WTC11 (cell line): ENCODE data around the gene CLDN7. TPM values are rescaled to one million over a fixed set of nuclear protein-coding genes. Genes with fewer than 3 reads are reported as not detected.

Source experiments
- ATAC-seq: fragments of 200-7000 bp; cut with Tn5 transposase; 2 replicates; pipeline ENCODE4 v1.10.0; 2021; ENCODE audit warnings: mild to moderate bottlenecking, moderate library complexity
- CTCF ChIA-PET: fragments of 300-600 bp; sonication (Branson Sonifier 250); formaldehyde crosslinking; loops from one replicate; lab custom pipeline; 2021; ENCODE audit warnings: antibody characterized with exemption; lab: Charles Lee
- POLR2A ChIA-PET: fragments of 350-600 bp; sonication (Branson Sonifier 250); formaldehyde crosslinking; loops from one replicate; lab custom pipeline; 2021; ENCODE audit warnings: antibody characterized with exemption; lab: Charles Lee
- DNase-seq: peaks from one replicate; pipeline ENCODE4 v3.0.0; 2021; ENCODE audit warnings: low spot score
- H3K27ac Mint-ChIP-seq: 2 replicates; pipeline ENCODE4 v1.8.0; 2021; ENCODE audit warnings: mixed read lengths
- H3K27me3 Mint-ChIP-seq: 2 replicates; pipeline ENCODE4 v1.8.0; 2021; ENCODE audit warnings: low read depth, mild to moderate bottlenecking, moderate library complexity, mixed read lengths
- H3K36me3 Mint-ChIP-seq: 2 replicates; pipeline ENCODE4 v1.8.0; 2021; ENCODE audit warnings: mixed read lengths
- H3K4me1 Mint-ChIP-seq: 2 replicates; pipeline ENCODE4 v1.8.0; 2022; ENCODE audit warnings: mixed read lengths
- H3K4me3 Mint-ChIP-seq: 2 replicates; pipeline ENCODE4 v1.8.0; 2021; ENCODE audit warnings: mild to moderate bottlenecking, moderate library complexity, mixed read lengths
- H3K9me3 Mint-ChIP-seq: 2 replicates; pipeline ENCODE4 v1.8.0; 2021; ENCODE audit warnings: mixed read lengths
- ATF3 ChIP-seq: sonication (generic); formaldehyde crosslinking; conservative IDR thresholded peaks from 2 replicates; pipeline ENCODE4 v1.8.1; 2022; ENCODE audit warnings: mild to moderate bottlenecking, missing genetic modification reagents
- CREM ChIP-seq: sonication (generic); formaldehyde crosslinking; IDR thresholded peaks from 2 replicates; pipeline ENCODE4 v1.8.1; 2022; ENCODE audit warnings: mild to moderate bottlenecking, missing genetic modification reagents, moderate library complexity
- EMX1 ChIP-seq: fragments of 250-450 bp; sonication (Bioruptor Pico); IDR thresholded peaks from 2 replicates; pipeline ENCODE4 v1.8.0; 2021; ENCODE audit warnings: mild to moderate bottlenecking
- ETV6 ChIP-seq: sonication (generic); formaldehyde crosslinking; IDR thresholded peaks from 2 replicates; pipeline ENCODE4 v1.8.1; 2022; ENCODE audit warnings: mild to moderate bottlenecking, missing genetic modification reagents
- GABPB1 ChIP-seq: sonication (generic); formaldehyde crosslinking; IDR thresholded peaks from 2 replicates; pipeline ENCODE4 v1.8.1; 2023; ENCODE audit warnings: mild to moderate bottlenecking, missing genetic modification reagents
- JUN ChIP-seq: sonication (generic); formaldehyde crosslinking; IDR thresholded peaks from 2 replicates; pipeline ENCODE4 v1.8.0; 2023; ENCODE audit warnings: mild to moderate bottlenecking, missing genetic modification reagents
- KAT7 ChIP-seq: sonication (generic); formaldehyde crosslinking; IDR thresholded peaks from 2 replicates; pipeline ENCODE4 v1.8.1; 2023; ENCODE audit warnings: missing genetic modification reagents, mild to moderate bottlenecking, borderline replicate concordance
- MLX ChIP-seq: sonication (generic); formaldehyde crosslinking; IDR thresholded peaks from 2 replicates; pipeline ENCODE4 v1.8.1; 2023; ENCODE audit warnings: mild to moderate bottlenecking, missing genetic modification reagents, moderate library complexity
- NFATC4 ChIP-seq: fragments of 250-450 bp; sonication (Bioruptor Pico); IDR thresholded peaks from 2 replicates; pipeline ENCODE4 v1.9.0; 2021; ENCODE audit warnings: mild to moderate bottlenecking
- NFYB ChIP-seq: sonication (generic); formaldehyde crosslinking; conservative IDR thresholded peaks from 2 replicates; pipeline ENCODE4 v1.8.0; 2022; ENCODE audit warnings: low read depth, missing genetic modification reagents
- OVOL2 ChIP-seq: fragments of 250-450 bp; sonication (Bioruptor Pico); IDR thresholded peaks from 2 replicates; pipeline ENCODE4 v1.9.0; 2021; ENCODE audit warnings: mild to moderate bottlenecking, borderline replicate concordance
- RELA ChIP-seq: sonication (generic); formaldehyde crosslinking; IDR thresholded peaks from 2 replicates; pipeline ENCODE4 v1.8.1; 2022; ENCODE audit warnings: missing genetic modification reagents, mild to moderate bottlenecking, borderline replicate concordance
- SMAD3 ChIP-seq: sonication (generic); formaldehyde crosslinking; IDR thresholded peaks from 2 replicates; pipeline ENCODE4 v1.8.0; 2022; ENCODE audit warnings: missing genetic modification reagents, mild to moderate bottlenecking, borderline replicate concordance
- SP1 ChIP-seq: sonication (generic); formaldehyde crosslinking; conservative IDR thresholded peaks from 2 replicates; pipeline ENCODE4 v1.8.1; 2022; ENCODE audit warnings: missing genetic modification reagents
- TEAD1 ChIP-seq: sonication (generic); formaldehyde crosslinking; IDR thresholded peaks from 2 replicates; pipeline ENCODE4 v1.8.0; 2022; ENCODE audit warnings: mild to moderate bottlenecking, missing genetic modification reagents
- ZNF121 ChIP-seq: sonication (generic); formaldehyde crosslinking; IDR thresholded peaks from 2 replicates; pipeline ENCODE4 v1.8.0; 2023; ENCODE audit warnings: missing genetic modification reagents
- ZNF263 ChIP-seq: sonication (generic); formaldehyde crosslinking; IDR thresholded peaks from 2 replicates; pipeline ENCODE4 v1.8.1; 2022; ENCODE audit warnings: low read depth, mild to moderate bottlenecking, moderate library complexity, missing genetic modification reagents
- ZNF281 ChIP-seq: sonication (generic); formaldehyde crosslinking; IDR thresholded peaks from 2 replicates; pipeline ENCODE4 v1.8.0; 2023; ENCODE audit warnings: mild to moderate bottlenecking, missing genetic modification reagents
- ZNF317 ChIP-seq: sonication (generic); formaldehyde crosslinking; IDR thresholded peaks from 2 replicates; pipeline ENCODE4 v1.8.1; 2023; ENCODE audit warnings: low read depth, mild to moderate bottlenecking, moderate library complexity, missing genetic modification reagents, borderline replicate concordance
- ZNF396 ChIP-seq: fragments of 250-450 bp; sonication (Bioruptor Pico); IDR thresholded peaks from 2 replicates; pipeline ENCODE4 v1.8.0; 2021; ENCODE audit warnings: mild to moderate bottlenecking, moderate library complexity, borderline replicate concordance
- ZNF416 ChIP-seq: fragments of 250-450 bp; sonication (Bioruptor Pico); IDR thresholded peaks from 2 replicates; pipeline ENCODE4 v1.9.0; 2021; ENCODE audit warnings: mild to moderate bottlenecking, inconsistent platforms
- total RNA-seq: library from RNA; stranded (reverse); gene quantifications from 3 replicates; pipeline ENCODE4 v1.2.3, GENCODE V29; 2021
- TF ChIP-seq, protein P1 (sequence below): sonication (generic); formaldehyde crosslinking; IDR thresholded peaks from 2 replicates; pipeline ENCODE4 v1.8.1; 2023; ENCODE audit warnings: mild to moderate bottlenecking, missing genetic modification reagents, moderate library complexity
- TF ChIP-seq, protein P2 (sequence below): sonication (generic); formaldehyde crosslinking; IDR thresholded peaks from 2 replicates; pipeline ENCODE4 v1.8.0; 2022; ENCODE audit warnings: mild to moderate bottlenecking, missing genetic modification reagents
- TF ChIP-seq, protein P3 (sequence below): sonication (generic); formaldehyde crosslinking; IDR thresholded peaks from 2 replicates; pipeline ENCODE4 v1.8.0; 2022; ENCODE audit warnings: mild to moderate bottlenecking, missing genetic modification reagents

The CLDN7 gene
- total RNA-seq, 1 experiment from 2014 or later, result 136 TPM

DNA sequence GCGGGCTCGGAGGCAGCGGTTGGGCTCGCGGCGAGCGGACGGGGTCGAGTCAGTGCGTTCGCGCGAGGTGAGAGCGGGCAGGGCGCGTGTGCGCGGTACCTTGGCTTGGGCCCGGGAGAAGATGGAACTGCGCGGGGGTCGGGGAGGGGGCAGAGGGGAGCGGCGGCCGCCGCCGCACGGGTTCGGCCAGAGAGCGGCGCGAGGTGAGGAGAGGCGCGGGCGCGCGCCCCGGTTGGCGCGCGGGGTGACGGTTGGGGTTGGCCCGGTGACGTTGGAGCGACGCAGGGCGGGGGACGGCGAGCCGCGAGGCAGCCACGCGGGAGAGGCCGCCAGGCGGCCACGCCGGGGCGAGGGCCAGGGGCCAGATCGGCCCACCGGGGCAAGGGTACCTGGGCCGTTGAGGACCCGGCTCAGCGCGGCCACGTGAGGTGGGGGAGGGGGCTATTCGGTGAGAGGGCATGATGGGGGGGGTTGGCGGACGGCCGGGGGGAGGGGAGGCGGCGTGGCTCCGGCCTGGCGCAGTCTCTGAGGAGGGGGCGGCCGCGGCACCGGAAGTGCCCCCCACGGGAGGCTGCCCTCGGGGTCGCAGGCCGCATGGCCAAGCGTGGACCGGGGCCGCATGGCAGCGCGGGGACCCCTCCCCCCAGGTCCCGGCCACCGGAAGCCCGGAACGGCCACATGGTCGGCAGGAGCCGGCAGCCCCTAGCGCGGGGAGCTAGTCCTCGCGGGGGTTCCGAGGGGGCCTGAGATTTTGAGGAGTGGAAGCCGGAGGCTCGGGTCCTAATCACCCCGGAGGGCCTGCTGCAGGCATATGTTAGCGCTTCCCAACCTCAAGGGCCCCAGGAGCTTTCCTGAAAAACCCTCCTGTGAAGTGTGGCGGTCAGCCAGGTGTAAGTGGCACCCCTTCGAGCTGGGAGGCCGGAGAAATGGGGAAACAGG is 45.7 kb upstream of the CLDN7 start (continued):
- TF ChIP-seq, protein P1, sequence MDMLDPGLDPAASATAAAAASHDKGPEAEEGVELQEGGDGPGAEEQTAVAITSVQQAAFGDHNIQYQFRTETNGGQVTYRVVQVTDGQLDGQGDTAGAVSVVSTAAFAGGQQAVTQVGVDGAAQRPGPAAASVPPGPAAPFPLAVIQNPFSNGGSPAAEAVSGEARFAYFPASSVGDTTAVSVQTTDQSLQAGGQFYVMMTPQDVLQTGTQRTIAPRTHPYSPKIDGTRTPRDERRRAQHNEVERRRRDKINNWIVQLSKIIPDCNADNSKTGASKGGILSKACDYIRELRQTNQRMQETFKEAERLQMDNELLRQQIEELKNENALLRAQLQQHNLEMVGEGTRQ (CRISPR knock-in tag), result peak; percentile 59
- TF ChIP-seq TEAD1 (CRISPR knock-in tag) (0 out of 2 replicates have a peak, but pooled peaks have one; percentile 39), GABPB1 (CRISPR knock-in tag) (peak; percentile 41), ETV6 (CRISPR knock-in tag) (0 out of 2 replicates have a peak, but pooled peaks have one; percentile 45), ZNF317 (CRISPR knock-in tag) (peak; percentile 30; the same call in 1 of the 2 replicates), MLX (CRISPR knock-in tag) (peak; percentile 13; the same call in 1 of the 2 replicates), ZNF281 (CRISPR knock-in tag) (peak; percentile 80; the same call in 1 of the 2 replicates), ZNF396 (CRISPR knock-in tag) (no peak), KAT7 (CRISPR knock-in tag) (peak; percentile 96; the same call in 1 of the 2 replicates), SMAD3 (CRISPR knock-in tag) (peak; percentile 35; the same call in 1 of the 2 replicates), EMX1 (CRISPR knock-in tag) (no peak; the same call in 1 of the 2 replicates), ZNF121 (CRISPR knock-in tag) (no peak), ATF3 (CRISPR knock-in tag) (no peak), ZNF416 (CRISPR knock-in tag) (0 out of 2 replicates have a peak, but pooled peaks have one; percentile 41), NFATC4 (CRISPR knock-in tag) (no peak), ZNF263 (0 out of 2 replicates have a peak, but pooled peaks have one; percentile 26)
- TF ChIP-seq, protein P2, sequence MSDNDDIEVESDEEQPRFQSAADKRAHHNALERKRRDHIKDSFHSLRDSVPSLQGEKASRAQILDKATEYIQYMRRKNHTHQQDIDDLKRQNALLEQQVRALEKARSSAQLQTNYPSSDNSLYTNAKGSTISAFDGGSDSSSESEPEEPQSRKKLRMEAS (CRISPR knock-in tag), result peak; percentile 94

DNA sequence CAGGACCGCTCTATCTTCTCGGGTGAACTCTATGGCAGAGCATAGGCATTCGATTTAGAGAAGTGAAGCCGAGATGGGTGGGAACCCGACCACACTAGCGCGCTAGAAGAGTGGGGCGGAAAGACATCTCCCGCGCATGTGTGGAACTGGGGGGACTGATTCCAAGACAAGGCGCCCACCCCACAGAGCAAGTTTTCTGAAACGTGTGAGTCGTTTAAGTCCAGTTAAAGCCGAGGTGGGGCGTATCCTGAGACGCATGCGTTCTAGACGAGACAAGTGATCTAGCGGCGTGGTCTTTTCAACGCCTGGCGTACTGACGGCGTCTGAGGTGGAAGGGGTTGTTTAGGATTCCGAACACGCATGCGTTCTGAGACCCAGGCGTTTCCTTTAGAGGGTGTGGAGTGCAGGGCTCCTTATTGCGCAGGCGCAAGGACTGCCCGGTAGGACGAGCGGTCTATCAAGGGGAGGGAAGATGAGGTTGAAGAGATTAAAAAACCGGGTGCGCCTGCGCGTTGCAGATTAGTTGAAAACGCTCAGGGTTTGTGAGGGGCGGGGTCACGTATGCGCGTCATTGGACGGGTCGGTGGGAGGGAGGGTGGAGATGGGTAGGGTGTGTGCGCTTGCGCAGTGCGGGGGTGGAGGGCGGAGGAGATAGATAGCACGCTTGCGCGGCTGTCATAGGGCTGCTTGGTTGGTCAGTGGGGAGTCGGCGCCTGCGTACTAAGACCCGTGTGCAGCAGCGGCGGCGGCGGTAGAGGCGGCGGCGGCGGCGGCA is 44.8 kb upstream of the CLDN7 start, which contains the start of gene EIF5A:
TSS of gene EIF5A (plus strand) at position 718 of the 775 bp plus-strand sequence. CDS start 2,008 bp downstream, outside the sequence.
- H3K9me3 Mint-ChIP-seq, result peaks cover 4% of the 10 kb centered on the region
- POLR2A ChIA-PET, result no interaction called here
- DNase-seq (peak; percentile 100), ATAC-seq (peak; percentile 87)
- peak within 1 kb of the TSS; percentile 99 for H3K27ac Mint-ChIP-seq
- peaks cover 28% of the 10 kb centered on the region for H3K36me3 Mint-ChIP-seq
- peaks cover 26% of the 10 kb centered on the region for H3K4me1 Mint-ChIP-seq
- H3K4me3 Mint-ChIP-seq, result peak within 1 kb of the TSS; percentile 89
- peaks cover 15% of the 10 kb centered on the region for H3K27me3 Mint-ChIP-seq
- CTCF ChIA-PET, result interaction anchor here (2.0 kb wide), 1 partner anchor 26 kb away, joined by 7 read pairs; the partner anchor contains the start of gene SLC2A4
- TF ChIP-seq ATF3 (CRISPR knock-in tag) (no peak), JUN (CRISPR knock-in tag) (no peak), RELA (CRISPR knock-in tag) (no peak), CREM (CRISPR knock-in tag) (no peak), NFYB (CRISPR knock-in tag) (no peak), OVOL2 (no peak), SP1 (CRISPR knock-in tag) (peak; percentile 45)
- TF ChIP-seq, protein P3, sequence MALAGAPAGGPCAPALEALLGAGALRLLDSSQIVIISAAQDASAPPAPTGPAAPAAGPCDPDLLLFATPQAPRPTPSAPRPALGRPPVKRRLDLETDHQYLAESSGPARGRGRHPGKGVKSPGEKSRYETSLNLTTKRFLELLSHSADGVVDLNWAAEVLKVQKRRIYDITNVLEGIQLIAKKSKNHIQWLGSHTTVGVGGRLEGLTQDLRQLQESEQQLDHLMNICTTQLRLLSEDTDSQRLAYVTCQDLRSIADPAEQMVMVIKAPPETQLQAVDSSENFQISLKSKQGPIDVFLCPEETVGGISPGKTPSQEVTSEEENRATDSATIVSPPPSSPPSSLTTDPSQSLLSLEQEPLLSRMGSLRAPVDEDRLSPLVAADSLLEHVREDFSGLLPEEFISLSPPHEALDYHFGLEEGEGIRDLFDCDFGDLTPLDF (CRISPR knock-in tag), result no peak
